CD4-positive, alpha-beta T cell treated with Interleukin-15 for 1 hour (primary cell): ENCODE data around the gene KISS1.
A peak's percentile ranks its signal among the peaks of the same experiment; 100 is the strongest.

Source experiments
- DNase-seq: peaks from one replicate; pipeline ENCODE4 v3.0.0-alpha.2; 2020

KISS1 gene

DNA sequence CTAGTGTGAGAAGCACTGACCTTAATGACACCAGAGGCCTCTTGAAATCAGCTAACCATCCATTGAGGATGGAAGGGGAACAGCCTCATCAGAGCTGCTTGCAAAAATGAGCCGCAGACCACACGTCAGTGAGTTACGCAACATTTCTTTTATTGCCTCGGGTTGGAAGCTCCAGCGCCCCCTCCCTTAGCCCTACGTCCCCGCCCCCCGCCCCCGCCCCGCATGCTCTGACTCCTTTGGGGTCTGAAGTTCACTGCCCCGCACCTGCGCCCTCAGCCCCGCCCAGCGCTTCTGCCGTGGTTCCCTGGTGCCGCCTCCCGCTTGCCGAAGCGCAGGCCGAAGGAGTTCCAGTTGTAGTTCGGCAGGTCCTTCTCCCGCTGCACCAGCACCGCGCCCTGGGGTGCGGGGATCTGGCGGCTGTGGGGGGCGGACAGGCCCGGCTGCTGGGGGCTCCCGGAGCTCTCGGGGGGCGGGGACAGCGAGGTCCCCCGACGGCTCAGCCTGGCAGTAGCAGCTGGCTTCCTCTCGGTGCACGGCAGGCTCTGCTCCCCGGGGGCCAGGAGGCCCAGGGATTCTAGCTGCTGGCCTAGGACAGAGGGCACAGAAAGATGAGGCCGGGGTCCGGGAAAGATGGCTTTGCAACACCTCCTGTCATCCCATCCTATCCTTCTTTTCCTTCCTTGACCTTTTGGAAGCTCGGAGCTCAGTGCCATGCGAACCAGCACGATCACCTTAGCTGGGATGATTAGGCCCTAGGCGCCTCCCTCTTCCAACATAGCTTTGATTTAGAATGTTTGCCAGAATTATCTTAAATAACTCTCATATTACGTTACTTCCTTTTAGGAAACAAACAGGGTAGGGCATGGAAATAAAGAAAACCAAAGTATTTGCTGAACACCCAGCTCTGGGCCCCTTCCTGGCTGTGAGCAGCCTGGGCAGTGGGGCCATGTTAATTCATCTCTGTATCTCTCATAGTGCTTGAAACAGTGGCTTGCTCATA lies 5.8 kb downstream of the KISS1 start:
- DNase-seq, result peak; percentile 30

GRCh38 chr1:204188959-204189639 lies 7.2 kb downstream of the KISS1 start:
- DNase-seq, result no peak

DNA sequence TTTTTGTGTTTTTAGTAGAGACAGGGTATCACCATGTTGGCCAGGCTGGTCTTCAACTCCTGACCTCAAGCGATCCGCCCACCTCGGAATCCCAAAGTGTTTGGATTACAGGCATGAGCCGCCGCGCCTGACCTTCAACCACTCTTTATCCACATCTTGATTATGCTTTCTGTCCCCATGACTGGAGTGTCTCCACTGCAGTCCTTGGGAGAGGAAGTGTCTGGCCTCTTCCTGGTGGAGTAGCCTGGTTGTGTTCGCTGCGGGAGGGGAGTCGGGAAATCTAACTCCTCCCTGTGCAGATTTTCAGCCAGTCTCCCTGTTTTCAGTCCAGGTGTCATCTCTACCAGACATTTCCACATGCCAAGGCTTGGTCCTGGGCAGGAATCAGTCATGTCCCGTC lies 9.7 kb downstream of the KISS1 start:
- DNase-seq, result no peak

DNA sequence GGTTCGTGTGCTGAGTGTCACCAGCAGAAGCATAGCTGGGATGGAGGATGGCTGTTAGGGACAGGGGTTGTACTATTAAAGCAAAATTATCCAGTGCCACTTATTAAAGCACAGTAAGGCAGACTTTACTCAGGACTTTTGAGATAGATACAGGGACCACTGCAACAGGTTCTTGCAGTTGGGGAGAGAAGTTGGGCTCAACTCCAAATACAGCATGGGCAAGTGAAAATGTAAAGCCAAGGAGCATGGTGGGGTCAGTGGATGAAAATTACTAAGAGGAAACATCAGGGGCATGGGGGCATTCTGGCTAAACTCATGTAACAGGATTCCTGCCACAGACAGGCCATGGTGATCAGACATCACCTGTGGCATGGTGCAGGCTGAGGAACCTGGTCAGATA lies 15.2 kb downstream of the KISS1 start:
- no peak for DNase-seq

DNA sequence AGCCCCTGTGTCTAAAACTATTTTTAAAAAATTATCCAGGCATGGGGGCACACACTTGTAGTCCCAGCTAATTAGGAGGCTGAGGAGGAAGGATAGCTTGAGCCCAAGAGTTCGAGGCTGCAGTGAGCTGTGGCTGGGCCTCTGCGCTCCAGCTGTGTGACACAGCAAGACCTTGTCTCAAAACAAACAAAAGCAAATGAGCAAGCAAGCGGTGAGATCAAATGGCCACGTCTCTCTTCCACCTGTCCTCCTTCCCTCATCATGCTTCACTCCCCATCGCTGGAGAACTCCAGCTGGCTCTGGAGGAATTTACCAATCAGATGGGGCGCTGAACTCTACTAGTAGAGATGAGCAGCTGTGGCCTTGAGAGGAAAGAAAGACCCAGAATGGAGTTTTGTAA lies 16.2 kb downstream of the KISS1 start:
- no peak for DNase-seq

DNA sequence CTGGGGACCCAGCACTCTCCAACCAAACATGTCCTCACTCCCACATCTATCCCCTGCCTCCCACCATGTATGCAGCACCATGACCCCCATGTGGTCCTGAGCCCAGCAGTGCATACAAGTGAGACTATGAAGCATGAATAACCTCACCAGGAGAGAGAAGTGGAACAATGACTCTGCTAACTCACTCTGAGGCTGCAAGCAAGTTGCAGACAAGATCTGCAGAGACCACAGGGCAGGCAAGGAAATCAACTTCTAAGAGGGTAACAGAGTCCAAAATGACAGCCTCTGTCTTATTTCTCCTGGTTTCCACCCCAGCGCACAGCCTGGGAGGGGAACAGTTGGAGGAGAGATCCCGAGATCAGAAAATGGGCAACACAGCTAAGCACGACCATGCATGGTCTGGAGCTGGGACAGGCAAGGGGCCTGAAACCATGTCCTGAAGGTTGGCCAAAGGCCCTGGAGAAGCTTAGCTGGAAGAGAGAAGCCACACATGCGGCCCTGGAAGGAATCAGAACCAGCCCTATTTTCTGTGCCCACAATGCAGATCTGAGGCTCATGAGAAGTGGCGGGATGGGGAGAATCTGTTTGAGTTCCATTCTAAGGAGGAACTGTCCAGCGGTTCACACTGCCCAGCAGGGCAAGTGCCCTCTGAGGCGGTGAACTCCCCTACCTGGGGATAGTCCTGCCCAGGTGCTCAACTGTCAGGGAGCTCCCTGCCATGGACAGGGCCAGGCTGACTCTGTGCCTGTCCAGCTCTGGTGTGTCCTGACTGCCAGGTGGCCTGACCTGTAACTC lies 17.6 kb downstream of the KISS1 start:
- DNase-seq, result no peak

GRCh38 chr1:204177133-204177532 lies 19.2 kb downstream of the KISS1 start:
- DNase-seq, result no peak

DNA sequence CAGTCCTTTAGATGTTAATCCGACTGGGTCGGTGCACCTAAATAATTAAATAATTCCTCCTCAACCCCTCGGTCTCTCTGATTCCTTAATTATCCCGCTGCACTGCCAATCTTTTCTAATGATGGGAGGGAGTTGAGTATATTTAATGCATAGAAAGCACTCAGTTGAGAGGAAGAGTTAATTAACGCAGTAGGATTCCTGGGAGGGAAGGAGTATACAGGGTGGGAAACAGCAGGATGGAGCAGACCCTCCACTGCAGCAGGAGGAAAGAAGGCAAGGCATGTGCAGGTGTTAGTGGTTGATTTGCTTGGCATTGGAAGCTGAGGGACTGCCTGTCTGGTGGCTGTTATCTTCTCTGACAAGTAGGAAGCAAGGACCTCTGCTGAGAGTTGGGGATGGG lies 20.2 kb downstream of the KISS1 start:
- DNase-seq, result no peak

- DNase-seq, result no peak
Observed at GRCh38 chr1:204174958-204175357, 21.3 kb downstream of the KISS1 start.

DNA sequence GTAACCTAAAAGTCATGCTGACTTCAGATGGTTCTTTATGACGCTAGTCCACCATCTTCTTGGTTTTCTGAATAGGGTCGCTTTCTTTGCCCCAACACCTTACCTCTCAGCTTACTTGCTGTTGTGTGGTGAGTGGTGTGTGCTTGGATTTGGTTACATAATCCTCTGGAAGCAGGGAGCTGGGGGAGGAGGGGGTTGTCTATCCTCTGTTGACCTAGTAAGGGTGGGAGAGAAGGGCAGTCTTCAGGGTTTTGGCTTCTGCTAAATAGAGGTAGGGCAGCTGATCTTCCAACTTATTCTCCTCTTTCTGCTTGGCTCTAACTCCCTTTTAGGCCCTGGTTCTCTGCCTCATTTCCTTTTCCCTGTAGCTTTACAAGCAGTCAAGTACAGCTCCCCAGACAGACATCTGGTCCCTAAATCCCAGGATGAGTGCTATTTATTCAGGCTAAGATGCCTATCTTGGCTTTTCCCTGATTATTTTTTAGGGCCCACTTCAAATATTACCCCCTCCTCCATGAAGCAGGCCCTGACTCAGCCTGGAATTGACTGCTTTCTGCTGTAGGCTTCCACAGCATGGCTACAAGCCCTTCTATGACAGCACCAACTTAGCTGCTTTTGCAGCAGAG lies 23.8 kb downstream of the KISS1 start:
- no peak for DNase-seq

GRCh38 chr1:204171751-204172178 lies 24.5 kb downstream of the KISS1 start:
- DNase-seq, result no peak

DNA sequence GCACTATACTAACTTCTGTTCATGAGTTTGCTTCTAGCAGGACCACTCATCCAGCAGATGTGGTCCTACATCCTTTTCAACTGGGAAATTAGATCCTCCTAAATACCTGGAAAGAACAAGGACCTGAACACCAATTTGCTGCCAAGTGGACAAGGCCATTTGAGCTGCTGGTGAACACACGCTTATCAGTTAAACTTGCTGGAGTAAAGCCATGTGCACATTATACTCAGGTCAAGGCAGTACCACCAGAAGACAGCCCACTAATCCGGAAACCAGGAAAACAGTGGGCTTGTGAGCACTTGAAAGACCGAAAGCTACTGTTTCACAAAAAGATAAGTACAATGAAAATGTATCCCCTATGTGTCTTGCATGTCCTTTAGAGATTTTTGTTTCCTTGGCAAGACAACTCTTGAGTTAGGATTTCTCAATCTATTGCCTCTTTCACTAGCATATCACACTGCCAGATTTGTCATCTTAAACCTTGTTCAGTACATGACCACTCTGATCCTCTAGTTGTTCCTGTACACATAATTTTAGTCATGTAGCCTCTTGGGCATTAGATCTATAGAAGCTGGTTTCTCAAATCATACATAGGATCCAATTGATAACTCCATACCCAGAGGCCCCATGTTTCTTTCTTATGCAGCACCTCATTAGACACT lies 25.7 kb downstream of the KISS1 start:
- no peak for DNase-seq

DNA sequence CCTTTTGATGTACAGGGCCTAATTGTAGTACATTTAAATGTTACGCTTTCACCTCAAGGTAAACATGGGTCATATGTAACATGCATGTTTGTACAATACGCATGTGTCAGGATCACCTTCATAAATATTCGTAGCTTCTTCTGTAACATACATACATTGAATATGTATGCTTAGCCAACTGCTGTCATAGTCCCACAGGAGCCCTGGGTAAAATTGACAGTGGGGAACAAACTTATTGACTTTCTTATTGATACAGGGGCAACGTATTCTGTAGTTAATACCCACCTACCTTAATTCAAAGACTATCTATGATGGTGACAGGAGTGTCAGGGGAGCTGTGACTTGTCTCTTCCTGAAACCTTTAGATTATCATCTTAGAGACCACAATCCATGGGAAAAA lies 26.4 kb downstream of the KISS1 start:
- no peak for DNase-seq

DNA sequence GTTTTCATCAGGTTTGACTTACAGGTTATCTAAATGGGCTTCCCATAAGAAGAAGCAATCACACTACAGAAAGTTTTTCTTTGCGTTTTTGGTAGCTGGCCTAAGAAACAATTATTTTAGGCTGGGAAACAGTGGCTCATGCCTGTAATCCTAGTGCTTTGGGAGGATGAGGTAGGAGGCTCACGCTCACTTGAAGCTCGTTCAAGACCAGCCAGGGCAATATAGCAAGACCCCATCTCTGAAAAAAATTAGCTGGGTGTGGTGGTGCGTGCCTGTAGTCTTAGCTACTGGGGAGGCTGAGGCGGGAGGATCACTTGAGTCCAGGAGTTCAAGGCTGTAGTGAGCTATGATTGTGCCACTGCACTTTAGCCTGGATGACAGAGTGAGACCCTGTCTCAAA lies 28.6 kb downstream of the KISS1 start:
- no peak for DNase-seq

- DNase-seq, result no peak
Observed at GRCh38 chr1:204166219-204166618, 30.1 kb downstream of the KISS1 start, which contains the start of gene REN. Gene REN (minus strand): TSS chr1:204166337. CDS start chr1:204166293, 44 bp downstream.

- peak; percentile 71 for DNase-seq
Observed at GRCh38 chr1:204162494-204163074, 33.7 kb downstream of the KISS1 start.

GRCh38 chr1:204161609-204162493 lies 34.4 kb downstream of the KISS1 start:
- no peak for DNase-seq

DNA sequence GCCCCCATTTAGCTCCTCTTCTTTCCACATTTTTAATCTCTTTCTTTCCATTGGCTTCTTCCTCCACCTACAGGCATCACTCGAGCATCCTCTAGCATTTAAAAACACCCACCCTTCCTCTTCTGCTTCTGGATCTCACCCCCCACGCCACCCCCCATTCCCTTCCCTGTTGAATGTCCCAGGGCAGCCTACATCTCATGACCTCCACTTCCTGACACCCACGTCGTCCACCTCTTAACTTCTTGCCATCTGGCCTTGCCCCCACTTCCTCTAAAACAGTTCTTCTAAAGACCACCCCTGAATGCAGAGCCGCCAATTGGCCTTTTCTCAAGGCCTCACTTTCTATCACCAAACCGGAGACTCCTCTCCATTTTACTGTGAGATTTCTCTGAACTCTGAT lies 38.3 kb downstream of the KISS1 start:
- DNase-seq, result no peak

- DNase-seq, result no peak
Observed at GRCh38 chr1:204155881-204156280, 40.4 kb downstream of the KISS1 start.

GRCh38 chr1:204154568-204155255 lies 41.6 kb downstream of the KISS1 start:
- no peak for DNase-seq
